Vagina (tissue), 2 donors: ENCODE results near the gene EME2. TPM values are rescaled to one million over a fixed set of nuclear protein-coding genes. Genes with fewer than 3 reads are reported as not detected.

ENCODE experiments used
- DNase-seq, 2 donors: peaks; one replicate each; pipeline ENCODE4 v3.0.0-alpha.2; 2017; ENCODE audit errors: extremely low spot score in 2 of 2
- H3K27ac ChIP-seq: fragments of 200-600 bp; sonication (generic); one replicate; pipeline ENCODE4 v1.5.1; 2019
- H3K27me3 ChIP-seq: fragments of 200-600 bp; sonication (generic); one replicate; pipeline ENCODE4 v1.5.1; 2019
- H3K36me3 ChIP-seq, 2 donors: fragments of 200-600 bp; sonication (generic); one replicate each; pipeline ENCODE4 v1.5.1; 2017 to 2019
- H3K4me1 ChIP-seq: fragments of 200-600 bp; sonication (generic); one replicate; pipeline ENCODE4 v1.5.1; 2019
- H3K4me3 ChIP-seq, 2 donors: fragments of 200-600 bp; sonication (generic); 1 replicate in 1 of 2; 2 replicates in 1 of 2; pipeline ENCODE4 v1.5.1; 2016 to 2019
- H3K9me3 ChIP-seq: fragments of 200-600 bp; sonication (generic); one replicate; pipeline ENCODE4 v1.5.1; 2019
- POLR2A ChIP-seq, 2 donors: fragments of 450-650 bp; IDR thresholded peaks; one replicate each; pipeline ENCODE4 v1.6.1; 2017; ENCODE audit warnings: antibody characterized with exemption in 2 of 2, mild to moderate bottlenecking in 2 of 2, moderate library complexity in 2 of 2
- POLR2AphosphoS5 ChIP-seq, 2 donors: sonication (generic); formaldehyde crosslinking; IDR thresholded peaks; one replicate each; pipeline ENCODE4 v1.9.0; 2017; ENCODE audit warnings: antibody characterized with exemption in 2 of 2, mild to moderate bottlenecking in 2 of 2, low read depth in 1 of 2; ENCODE audit not compliant: insufficient read depth in 1 of 2
- intact Hi-C: fragments of 100-400 bp; cut with DNase I; formaldehyde crosslinking; loops from one replicate; pipeline ENCODE4 v1.15.1; 2023
- total RNA-seq: library from RNA; depleted of rRNA; stranded (reverse); fragments of >200 nt; gene quantifications from one replicate; pipeline ENCODE4 v1.2.3, GENCODE V29; 2016
- TF ChIP-seq, protein P1 (sequence below), 3 experiments: fragments of 450-650 bp in 2 of 3; fragments of 200-600 bp in 1 of 3; sonication (generic) in 1 of 3; IDR thresholded peaks; one replicate each; pipeline ENCODE4 v1.5.1; 2017 to 2019; ENCODE audit warnings: antibody characterized with exemption in 3 of 3, mild to moderate bottlenecking in 2 of 3, moderate library complexity in 2 of 3

The EME2 gene
- total RNA-seq, 1 donor from 2014 or later: 13.5 TPM

DNA sequence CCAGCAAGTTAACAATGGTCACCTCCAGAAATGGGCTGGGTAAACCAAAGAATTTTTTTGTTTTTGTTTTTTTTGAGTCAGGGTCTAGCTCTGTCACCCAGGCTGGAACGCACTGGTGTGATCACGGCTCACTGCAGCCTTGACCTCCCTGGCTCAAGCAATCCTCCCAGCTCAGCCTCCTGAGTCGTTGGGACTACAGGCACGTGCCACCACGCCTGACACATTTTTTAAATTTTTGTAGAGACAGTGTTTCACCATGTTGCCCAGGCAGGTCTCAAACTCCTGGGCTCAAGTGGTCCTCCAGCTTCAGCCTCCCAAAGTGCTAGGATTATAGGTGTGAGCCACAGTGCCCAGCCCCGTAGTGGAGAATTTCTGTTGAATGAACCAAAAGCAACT lies 8.1 kb downstream of the EME2 start:
- H3K36me3 ChIP-seq: peaks cover 0 to 35% of the 10 kb centered on the region in 2 donors
- H3K27ac ChIP-seq: no peak overlapping the region
- TF ChIP-seq, protein P1, sequence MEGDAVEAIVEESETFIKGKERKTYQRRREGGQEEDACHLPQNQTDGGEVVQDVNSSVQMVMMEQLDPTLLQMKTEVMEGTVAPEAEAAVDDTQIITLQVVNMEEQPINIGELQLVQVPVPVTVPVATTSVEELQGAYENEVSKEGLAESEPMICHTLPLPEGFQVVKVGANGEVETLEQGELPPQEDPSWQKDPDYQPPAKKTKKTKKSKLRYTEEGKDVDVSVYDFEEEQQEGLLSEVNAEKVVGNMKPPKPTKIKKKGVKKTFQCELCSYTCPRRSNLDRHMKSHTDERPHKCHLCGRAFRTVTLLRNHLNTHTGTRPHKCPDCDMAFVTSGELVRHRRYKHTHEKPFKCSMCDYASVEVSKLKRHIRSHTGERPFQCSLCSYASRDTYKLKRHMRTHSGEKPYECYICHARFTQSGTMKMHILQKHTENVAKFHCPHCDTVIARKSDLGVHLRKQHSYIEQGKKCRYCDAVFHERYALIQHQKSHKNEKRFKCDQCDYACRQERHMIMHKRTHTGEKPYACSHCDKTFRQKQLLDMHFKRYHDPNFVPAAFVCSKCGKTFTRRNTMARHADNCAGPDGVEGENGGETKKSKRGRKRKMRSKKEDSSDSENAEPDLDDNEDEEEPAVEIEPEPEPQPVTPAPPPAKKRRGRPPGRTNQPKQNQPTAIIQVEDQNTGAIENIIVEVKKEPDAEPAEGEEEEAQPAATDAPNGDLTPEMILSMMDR (IDR thresholded peaks at IDR 0.05): no peak
- no peak for TF ChIP-seq POLR2AphosphoS5 (IDR thresholded peaks at IDR 0.05; ENCODE audit: insufficient read depth in 1 of 2, low read depth in 1 of 2)
- TF ChIP-seq POLR2A (IDR thresholded peaks at IDR 0.05): no peak
- DNase-seq: no peak
- H3K27me3 ChIP-seq: no peaks in the 10 kb centered on the region
- peaks cover 54% of the 10 kb centered on the region for H3K4me1 ChIP-seq
- intact Hi-C loops: no loop called here
- H3K4me3 ChIP-seq: peak overlapping the region in 1 of 2 donors; percentile 89
- H3K9me3 ChIP-seq: no peaks in the 10 kb centered on the region

DNA sequence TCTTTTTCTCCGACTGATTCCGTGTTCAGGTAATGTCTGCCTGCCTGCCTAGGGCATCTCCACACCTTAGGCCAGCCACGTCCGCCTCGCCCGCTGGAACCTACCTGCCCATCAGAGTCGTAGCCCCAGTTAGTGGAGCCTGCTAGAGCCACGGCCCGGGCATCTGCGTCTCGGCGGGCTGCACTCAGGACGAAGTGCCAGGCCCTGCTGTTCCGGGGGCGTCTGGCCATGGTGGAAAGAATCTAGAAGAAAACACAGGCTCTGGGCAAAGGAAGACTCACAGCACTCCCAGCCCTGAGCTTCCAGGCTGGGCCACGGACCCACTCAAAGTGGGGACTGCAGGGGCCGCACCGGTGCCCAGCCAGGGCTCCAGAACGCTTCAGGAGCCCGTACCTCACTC lies 8.6 kb downstream of the EME2 start:
- no peak for DNase-seq
- Histone ChIP-seq H3K27ac (peak overlapping the region; percentile 67), H3K27me3 (no peaks in the 10 kb centered on the region), H3K36me3 (peaks cover 0 to 30% of the 10 kb centered on the region in 2 donors), H3K4me1 (peaks cover 59% of the 10 kb centered on the region), H3K4me3 (peak overlapping the region; percentile 77 to 89), H3K9me3 (no peaks in the 10 kb centered on the region)
- TF ChIP-seq, protein P1 (IDR thresholded peaks at IDR 0.05): no peak
- TF ChIP-seq POLR2AphosphoS5 (IDR thresholded peaks at IDR 0.05; ENCODE audit: insufficient read depth in 1 of 2, low read depth in 1 of 2): no peak
- TF ChIP-seq POLR2A (IDR thresholded peaks at IDR 0.05): no peak
- intact Hi-C loops: no loop called here

DNA sequence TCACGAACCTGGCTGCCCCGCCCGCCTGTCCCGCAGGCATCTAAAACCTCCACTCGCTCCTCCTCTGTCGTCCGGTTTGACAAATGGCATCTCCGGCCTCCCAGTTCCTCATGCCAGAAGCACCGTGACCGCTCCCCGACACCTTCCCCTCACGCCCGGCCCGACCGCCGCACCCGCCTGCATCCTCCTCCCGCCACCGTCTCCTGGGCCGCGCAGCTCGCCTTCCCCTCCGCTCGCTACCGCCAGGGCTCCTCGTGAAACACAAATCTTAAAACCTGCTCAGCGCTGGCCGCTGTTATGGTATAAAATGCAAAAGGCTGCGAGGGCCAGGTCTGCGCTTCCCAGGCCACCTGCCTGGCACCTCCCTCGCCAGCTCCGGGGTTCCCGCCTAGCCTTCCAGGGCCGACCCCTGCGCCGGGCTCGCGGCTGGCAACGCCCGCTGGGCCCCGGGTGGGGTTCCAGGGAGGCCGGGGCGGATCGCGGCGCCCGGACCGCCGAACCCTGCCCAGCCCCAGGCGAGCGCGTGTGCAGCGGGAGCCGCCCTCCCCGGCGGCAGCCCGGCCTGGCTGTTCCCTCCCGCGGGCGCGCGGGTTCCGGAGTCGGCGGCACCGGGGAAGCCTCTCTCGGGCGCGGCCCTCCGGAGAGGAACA lies 9.3 kb downstream of the EME2 start:
- no peak for DNase-seq
- H3K9me3 ChIP-seq: no peaks in the 10 kb centered on the region
- no peak for TF ChIP-seq POLR2AphosphoS5 (IDR thresholded peaks at IDR 0.05; ENCODE audit: insufficient read depth in 1 of 2, low read depth in 1 of 2)
- TF ChIP-seq, protein P1 (IDR thresholded peaks at IDR 0.05): no peak
- TF ChIP-seq POLR2A (IDR thresholded peaks at IDR 0.05): no peak
- H3K4me3 ChIP-seq: peak overlapping the region; percentile 77 to 89
- H3K36me3 ChIP-seq: peaks cover 0 to 31% of the 10 kb centered on the region in 2 donors
- H3K27me3 ChIP-seq: no peaks in the 10 kb centered on the region
- intact Hi-C loops: no loop called here
- peak overlapping the region; percentile 67 for H3K27ac ChIP-seq
- H3K4me1 ChIP-seq: peaks cover 59% of the 10 kb centered on the region

DNA sequence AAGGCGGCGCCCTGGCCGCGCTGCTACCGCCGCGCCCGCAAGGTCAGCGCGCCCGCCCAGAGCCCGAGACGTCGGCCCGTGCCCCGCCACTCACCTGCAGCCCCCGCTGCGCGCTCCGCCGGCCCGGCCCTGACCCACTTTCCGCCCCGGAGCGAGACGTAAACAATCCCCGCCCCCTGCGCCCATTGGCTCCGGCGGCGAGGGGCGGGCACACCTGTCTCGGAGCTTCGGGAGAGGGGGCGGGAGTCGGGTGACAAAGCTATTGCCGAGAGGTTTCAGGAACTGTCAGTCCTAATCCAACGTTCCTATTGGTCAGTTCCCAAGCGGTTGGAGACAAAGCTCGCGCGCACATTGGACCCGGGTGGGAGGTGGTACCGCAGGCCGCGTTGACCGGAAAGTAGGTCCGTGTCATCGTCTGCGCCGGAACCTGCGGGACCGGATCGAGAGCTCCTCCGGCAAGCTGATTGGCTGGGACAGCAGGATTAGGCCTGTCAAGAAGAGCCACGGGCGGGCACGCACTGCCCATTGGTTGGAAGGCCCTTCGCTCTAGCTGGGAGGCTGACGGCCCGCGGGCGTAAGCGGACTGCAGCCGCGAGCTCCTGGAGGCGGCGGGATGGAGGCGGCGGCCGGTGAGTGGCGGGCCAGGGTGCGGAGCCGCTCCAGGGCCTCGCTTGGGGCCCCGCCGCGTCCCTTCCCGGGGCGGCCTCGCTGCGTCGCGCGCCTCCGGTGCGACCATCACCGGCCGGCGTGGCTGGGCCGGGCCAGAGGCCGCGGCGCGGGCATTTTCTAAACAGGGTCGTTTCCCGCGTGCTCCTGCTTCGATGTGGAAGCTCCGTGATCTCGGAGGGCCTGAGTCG lies 10.0 kb downstream of the EME2 start, which contains the start of the genes NUBP2 and SPSB3:
Gene NUBP2 (plus strand): TSS at position 553 of the 857 bp plus-strand sequence. CDS start 61 bp downstream, at position 614.
Gene SPSB3 (minus strand): TSS at position 164 of the 857 bp plus-strand sequence. CDS start 1,088 bp downstream, outside the sequence.
- TF ChIP-seq POLR2A (IDR thresholded peaks at IDR 0.05): peak in 1 of 2 donors; percentile 51
- peak; percentile 84 to 95 for TF ChIP-seq POLR2AphosphoS5 (IDR thresholded peaks at IDR 0.05; ENCODE audit: insufficient read depth in 1 of 2, low read depth in 1 of 2)
- TF ChIP-seq, protein P1 (IDR thresholded peaks at IDR 0.05): peak in 2 of 3 experiments; percentile 11 to 35
- H3K9me3 ChIP-seq: no peaks in the 10 kb centered on the region
- intact Hi-C loops: no loop called here
- peaks cover 59% of the 10 kb centered on the region for H3K4me1 ChIP-seq
- peak within 1 kb of the TSS; percentile 67 for H3K27ac ChIP-seq
- H3K36me3 ChIP-seq: peaks cover 0 to 27% of the 10 kb centered on the region in 2 donors
- peak within 1 kb of the TSS; percentile 89 to 96 for H3K4me3 ChIP-seq
- peak; percentile 100 for DNase-seq
- H3K27me3 ChIP-seq: no peaks in the 10 kb centered on the region
